Esophagus (tissue), 2 donors: ENCODE data around the gene CD2AP. TPM values are rescaled to one million over a fixed set of nuclear protein-coding genes. Genes with fewer than 3 reads are reported as not detected.

ENCODE experiments used
- H3K27ac ChIP-seq, 2 donors: one replicate each; pipeline ENCODE4 v1.5.1; 2013; ENCODE audit warnings: low read depth in 2 of 2, mild to moderate bottlenecking in 2 of 2, inconsistent platforms in 1 of 2, low read length in 1 of 2, moderate library complexity in 1 of 2
- H3K27me3 ChIP-seq, 2 donors: one replicate each; pipeline ENCODE4 v1.6.1; 2013; ENCODE audit warnings: low read length in 2 of 2, control low read depth in 1 of 2, mild to moderate bottlenecking in 1 of 2; ENCODE audit not compliant: insufficient read depth in 2 of 2, control insufficient read depth in 1 of 2
- H3K36me3 ChIP-seq, 2 donors: one replicate each; pipeline ENCODE4 v1.6.1; 2013; ENCODE audit warnings: low read length in 1 of 2; ENCODE audit not compliant: control insufficient read depth in 2 of 2, insufficient read depth in 2 of 2
- H3K4me1 ChIP-seq, 2 donors: one replicate each; pipeline ENCODE4 v1.6.1; 2013; ENCODE audit warnings: low read length in 1 of 2; ENCODE audit not compliant: control insufficient read depth in 2 of 2, insufficient read depth in 2 of 2
- H3K4me3 ChIP-seq, 2 donors: one replicate each; pipeline ENCODE4 v1.5.1; 2013; ENCODE audit warnings: low read length in 2 of 2, mild to moderate bottlenecking in 2 of 2, low read depth in 1 of 2, moderate library complexity in 1 of 2
- H3K9me3 ChIP-seq, 2 donors: one replicate each; pipeline ENCODE4 v1.6.1; 2013; ENCODE audit warnings: mild to moderate bottlenecking in 2 of 2, low read depth in 1 of 2, low read length in 1 of 2, moderate library complexity in 1 of 2; ENCODE audit not compliant: control insufficient read depth in 2 of 2, insufficient read depth in 1 of 2
- WGBS, 2 donors: extraction: QIAGEN DNeasy Blood & Tissue Kit; methylation state at CpG; one replicate each; pipeline ENCODE4 v1.1.7; 2013; 5-methylcytosine and 5-hydroxymethylcytosine counted together
- polyA plus RNA-seq, 2 donors: library from polyadenylated mRNA; stranded (reverse); fragments of 200-250 nt; gene quantifications; one replicate each; pipeline ENCODE4 v1.2.3, GENCODE V29; 2013
- donor health status: healthy with polysubstance abuse.
- donor health status: Bipolar disorder and iron deficiency.

CD2AP gene, protein sequence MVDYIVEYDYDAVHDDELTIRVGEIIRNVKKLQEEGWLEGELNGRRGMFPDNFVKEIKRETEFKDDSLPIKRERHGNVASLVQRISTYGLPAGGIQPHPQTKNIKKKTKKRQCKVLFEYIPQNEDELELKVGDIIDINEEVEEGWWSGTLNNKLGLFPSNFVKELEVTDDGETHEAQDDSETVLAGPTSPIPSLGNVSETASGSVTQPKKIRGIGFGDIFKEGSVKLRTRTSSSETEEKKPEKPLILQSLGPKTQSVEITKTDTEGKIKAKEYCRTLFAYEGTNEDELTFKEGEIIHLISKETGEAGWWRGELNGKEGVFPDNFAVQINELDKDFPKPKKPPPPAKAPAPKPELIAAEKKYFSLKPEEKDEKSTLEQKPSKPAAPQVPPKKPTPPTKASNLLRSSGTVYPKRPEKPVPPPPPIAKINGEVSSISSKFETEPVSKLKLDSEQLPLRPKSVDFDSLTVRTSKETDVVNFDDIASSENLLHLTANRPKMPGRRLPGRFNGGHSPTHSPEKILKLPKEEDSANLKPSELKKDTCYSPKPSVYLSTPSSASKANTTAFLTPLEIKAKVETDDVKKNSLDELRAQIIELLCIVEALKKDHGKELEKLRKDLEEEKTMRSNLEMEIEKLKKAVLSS
- polyA plus RNA-seq = 10 to 100 TPM; 12.9 to 14.8 TPM

- H3K9me3 ChIP-seq = no peaks in the 10 kb centered on the region
- H3K4me1 ChIP-seq = peaks cover 0 to 2% of the 10 kb centered on the region in 2 donors
- WGBS, 2 donors = 0 to 1% methylated on average over 67 to 83 of the region's 83 CpGs
- H3K27ac ChIP-seq = peak within 1 kb of the TSS; percentile 94 to 99
- H3K27me3 ChIP-seq = no peaks in the 10 kb centered on the region
- peak within 1 kb of the TSS; percentile 68 to 98 for H3K4me3 ChIP-seq
- H3K36me3 ChIP-seq = no peaks in the 10 kb centered on the region
These were observed at the start of gene CD2AP for GRCh38 chr6:47477497-47478232. CD2AP (plus strand) TSS chr6:47477789; CDS start chr6:47478245, 456 bp downstream.

DNA sequence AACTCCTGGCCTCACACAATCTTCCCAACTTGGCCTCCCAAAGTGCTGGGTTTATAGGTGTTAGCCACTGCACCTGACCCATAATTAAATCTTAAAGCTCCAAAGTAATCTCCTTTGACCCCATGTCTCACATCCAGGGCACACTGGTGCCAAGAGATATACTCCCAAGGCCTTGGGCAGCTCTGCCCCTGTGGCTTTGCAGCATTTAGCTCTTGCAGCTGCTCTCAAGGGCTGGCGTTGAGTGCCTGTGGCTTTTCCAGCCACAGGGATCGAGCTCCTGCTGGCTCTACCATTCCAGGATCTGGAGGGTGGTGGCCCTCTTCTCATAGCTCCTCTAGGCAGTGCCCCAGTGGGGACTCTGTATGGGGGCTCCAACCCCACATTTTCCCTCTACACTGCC lies 49.3 kb upstream of the CD2AP start:
- Histone ChIP-seq H3K27ac (no peak overlapping the region), H3K27me3 (no peaks in the 10 kb centered on the region), H3K36me3 (no peaks in the 10 kb centered on the region), H3K9me3 (peaks cover 3 to 5% of the 10 kb centered on the region in 2 donors), H3K4me1 (no peaks in the 10 kb centered on the region), H3K4me3 (no peak overlapping the region)
- 55 to 76% methylated on average over 2 of the region's 2 CpGs for WGBS, 2 donors

DNA sequence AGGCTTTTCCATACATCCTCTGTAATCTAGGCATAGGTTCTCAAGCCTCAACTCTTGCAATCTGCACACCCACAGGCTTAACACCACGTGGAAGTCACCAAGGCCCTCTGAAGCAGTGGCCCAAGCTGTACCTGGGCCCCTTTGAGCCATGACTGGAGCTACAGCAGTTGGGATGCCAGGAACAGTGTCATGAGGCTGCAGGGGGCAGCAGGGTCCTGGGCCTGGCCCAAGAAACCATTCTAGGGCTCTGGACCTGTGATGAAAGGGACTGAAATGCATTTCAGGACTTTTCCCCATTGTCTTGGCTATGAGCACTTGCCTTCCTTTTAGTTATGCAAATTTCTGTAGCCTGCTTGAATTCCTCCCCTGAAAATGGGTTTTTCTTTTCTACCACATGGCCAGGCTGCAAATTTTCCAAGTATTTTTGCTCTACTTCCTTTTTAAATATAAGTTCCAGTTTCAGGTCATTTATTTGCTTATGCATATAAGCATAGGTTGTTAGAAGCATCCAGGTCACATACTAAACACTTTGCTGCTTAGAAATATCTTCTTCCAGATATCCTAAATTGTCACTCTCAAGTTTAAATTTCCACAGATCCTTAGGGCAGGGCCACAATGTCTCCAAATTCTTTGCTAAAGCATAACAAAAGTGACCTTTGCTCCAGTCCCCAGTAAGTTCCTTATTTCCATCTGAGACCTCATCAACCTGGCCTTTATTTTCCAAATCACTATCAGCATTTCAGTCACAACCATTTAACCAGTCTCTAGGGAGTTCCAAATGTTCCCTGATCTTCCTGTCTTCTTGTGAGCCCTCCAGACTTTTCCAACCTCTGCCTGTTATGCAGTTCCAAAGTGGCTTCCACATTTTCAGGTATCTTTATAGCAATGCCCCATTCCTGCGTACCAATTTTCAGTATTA lies 48.6 kb upstream of the CD2AP start:
- Histone ChIP-seq H3K36me3 (no peaks in the 10 kb centered on the region), H3K9me3 (peaks cover 3 to 5% of the 10 kb centered on the region in 2 donors), H3K27ac (no peak overlapping the region), H3K4me3 (no peak overlapping the region), H3K4me1 (no peaks in the 10 kb centered on the region), H3K27me3 (no peaks in the 10 kb centered on the region)
- WGBS, 2 donors = 55 to 74% methylated on average over 2 of the region's 2 CpGs

- H3K36me3 ChIP-seq = no peaks in the 10 kb centered on the region
- H3K4me3 ChIP-seq = no peak overlapping the region
- H3K9me3 ChIP-seq = no peaks in the 10 kb centered on the region
- no peaks in the 10 kb centered on the region for H3K4me1 ChIP-seq
- H3K27me3 ChIP-seq = no peaks in the 10 kb centered on the region
- WGBS, 2 donors = 54 to 59% methylated on average over 2 of the region's 2 CpGs
- no peak overlapping the region for H3K27ac ChIP-seq
These were observed 43.0 kb upstream of the CD2AP start for GRCh38 chr6:47434372-47435253.

- no peaks in the 10 kb centered on the region for H3K4me1 ChIP-seq
- no peaks in the 10 kb centered on the region for H3K36me3 ChIP-seq
- no peaks in the 10 kb centered on the region for H3K9me3 ChIP-seq
- WGBS, 2 donors = 86 to 92% methylated on average over 2 of the region's 2 CpGs
- H3K27me3 ChIP-seq = no peaks in the 10 kb centered on the region
- no peak overlapping the region for H3K4me3 ChIP-seq
- H3K27ac ChIP-seq = no peak overlapping the region
These were observed 42.4 kb upstream of the CD2AP start for GRCh38 chr6:47435254-47435612.

DNA sequence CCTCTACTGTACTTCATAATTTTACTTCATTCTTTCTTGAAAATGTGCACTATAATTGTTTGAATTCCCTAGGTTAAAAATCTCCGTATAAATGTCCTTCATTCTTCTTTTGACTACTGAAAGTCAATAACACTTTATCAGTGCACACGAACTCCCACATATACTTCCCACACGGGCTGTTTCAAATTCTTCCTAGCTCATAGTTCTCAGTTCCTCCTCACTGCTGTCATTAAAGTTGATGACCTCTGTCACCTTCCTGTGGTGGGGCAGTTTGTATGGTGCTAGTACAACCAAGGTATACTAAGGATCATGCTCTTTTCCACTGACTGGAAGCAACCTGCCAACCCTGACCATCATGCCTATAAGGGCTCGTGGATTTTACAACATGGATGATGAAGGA lies 40.0 kb upstream of the CD2AP start:
- H3K9me3 ChIP-seq = no peaks in the 10 kb centered on the region
- H3K4me1 ChIP-seq = no peaks in the 10 kb centered on the region
- H3K4me3 ChIP-seq = no peak overlapping the region
- no peaks in the 10 kb centered on the region for H3K36me3 ChIP-seq
- H3K27me3 ChIP-seq = no peaks in the 10 kb centered on the region
- WGBS, 2 donors = 66 to 72% methylated on average over 4 of the region's 4 CpGs
- H3K27ac ChIP-seq = no peak overlapping the region

DNA sequence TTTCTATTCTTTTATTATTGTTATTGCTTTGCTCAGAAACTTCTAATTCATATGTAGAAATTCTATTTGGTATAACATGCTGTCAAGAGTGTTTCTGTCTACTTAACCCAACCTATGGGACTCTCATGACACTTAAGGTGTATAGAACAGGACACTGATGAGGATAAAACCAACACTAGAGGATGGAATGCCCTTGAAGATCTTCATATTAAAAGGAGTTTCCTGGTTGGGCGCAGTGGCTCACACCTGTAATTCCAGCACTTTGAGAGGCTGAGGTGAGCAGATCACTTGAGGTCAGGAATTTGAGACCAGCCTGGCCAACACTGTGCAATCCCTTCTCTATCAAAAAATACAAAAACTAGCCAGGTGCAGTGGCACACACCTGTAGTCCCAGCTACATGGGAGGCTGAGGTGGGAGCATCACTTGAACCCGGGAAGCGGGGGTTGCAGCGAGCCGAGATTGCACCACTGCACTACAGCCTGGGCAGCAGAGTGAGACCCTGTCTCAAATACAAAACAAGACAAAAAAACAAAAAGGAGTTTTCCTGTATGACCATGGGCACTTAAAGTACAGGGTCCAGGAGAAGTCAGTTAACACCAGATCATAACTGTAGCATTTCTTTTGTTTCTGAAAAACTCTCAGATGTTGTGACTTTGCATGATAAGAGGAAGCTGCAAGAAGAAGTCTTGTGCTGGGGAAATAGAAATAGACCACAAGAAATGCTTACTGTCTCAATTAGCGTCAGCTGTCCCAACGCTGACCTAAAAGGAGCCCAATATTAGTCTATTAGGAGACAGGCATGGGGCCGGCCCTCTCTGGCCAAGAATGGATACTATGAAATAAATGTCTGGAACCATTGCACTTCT lies 38.9 kb upstream of the CD2AP start:
- no peaks in the 10 kb centered on the region for H3K9me3 ChIP-seq
- no peaks in the 10 kb centered on the region for H3K4me1 ChIP-seq
- 86 to 91% methylated on average over 8 of the region's 8 CpGs for WGBS, 2 donors
- H3K27ac ChIP-seq = no peak overlapping the region
- H3K27me3 ChIP-seq = no peaks in the 10 kb centered on the region
- no peaks in the 10 kb centered on the region for H3K36me3 ChIP-seq
- no peak overlapping the region for H3K4me3 ChIP-seq

- Histone ChIP-seq H3K4me3 (no peak overlapping the region), H3K36me3 (no peaks in the 10 kb centered on the region), H3K27me3 (no peaks in the 10 kb centered on the region), H3K9me3 (no peaks in the 10 kb centered on the region), H3K27ac (no peak overlapping the region), H3K4me1 (no peaks in the 10 kb centered on the region)
- 74 to 85% methylated on average over 2 of the region's 2 CpGs for WGBS, 2 donors
These were observed 38.3 kb upstream of the CD2AP start for GRCh38 chr6:47439348-47439668.
